ENCODE results near the gene TBC1D5.
"Not testable (repeated sequence)": the region's sequence is repeated elsewhere in the genome, so short reads cannot be mapped to it uniquely, and the experiment has no call there.

TBC1D5 gene

GRCh38 chr3:17394541-17395155 lies 347.8 kb downstream of the TBC1D5 start:
- DNase-seq = no peak

GRCh38 chr3:17392516-17392915 lies 349.9 kb downstream of the TBC1D5 start:
- not testable (repeated sequence) for DNase-seq

- DNase-seq = no peak
Observed at GRCh38 chr3:17390785-17391184, 351.6 kb downstream of the TBC1D5 start.

- no peak for DNase-seq
Observed at GRCh38 chr3:17387108-17387507, 355.3 kb downstream of the TBC1D5 start.

- DNase-seq = no peak
Observed at GRCh38 chr3:17386432-17386831, 356.0 kb downstream of the TBC1D5 start.

GRCh38 chr3:17384567-17385296 lies 357.7 kb downstream of the TBC1D5 start:
- no peak for DNase-seq

GRCh38 chr3:17373304-17373703 lies 369.1 kb downstream of the TBC1D5 start:
- DNase-seq = no peak

- no peak for DNase-seq
Observed at GRCh38 chr3:17372362-17373210, 369.8 kb downstream of the TBC1D5 start.

- no peak for DNase-seq
Observed at GRCh38 chr3:17369973-17370372, 372.5 kb downstream of the TBC1D5 start.

GRCh38 chr3:17367171-17367570 lies 375.3 kb downstream of the TBC1D5 start:
- DNase-seq = no peak

- no peak for DNase-seq
Observed at GRCh38 chr3:17360991-17361390, 381.4 kb downstream of the TBC1D5 start.

- DNase-seq = no peak
Observed at GRCh38 chr3:17359911-17360310, 382.5 kb downstream of the TBC1D5 start.

GRCh38 chr3:17357035-17357710 lies 385.3 kb downstream of the TBC1D5 start:
- no peak for DNase-seq

- no peak for DNase-seq
Observed at GRCh38 chr3:17356585-17356984, 385.8 kb downstream of the TBC1D5 start.

- no peak for DNase-seq
Observed at GRCh38 chr3:17355591-17355990, 386.8 kb downstream of the TBC1D5 start.

GRCh38 chr3:17354341-17354740 lies 388.1 kb downstream of the TBC1D5 start:
- no peak for DNase-seq

GRCh38 chr3:17352620-17353019 lies 389.8 kb downstream of the TBC1D5 start:
- no peak for DNase-seq

GRCh38 chr3:17351193-17351592 lies 391.2 kb downstream of the TBC1D5 start:
- DNase-seq = not testable (repeated sequence)

- DNase-seq = no peak
Observed at GRCh38 chr3:17349093-17349492, 393.3 kb downstream of the TBC1D5 start.

- no peak for DNase-seq
Observed at GRCh38 chr3:17342119-17342518, 400.3 kb downstream of the TBC1D5 start.

- DNase-seq = no peak
Observed at GRCh38 chr3:17340693-17341092, 401.7 kb downstream of the TBC1D5 start.

GRCh38 chr3:17340261-17340660 lies 402.2 kb downstream of the TBC1D5 start:
- no peak for DNase-seq

- no peak for DNase-seq
Observed at GRCh38 chr3:17339132-17339575, 403.3 kb downstream of the TBC1D5 start.
